ENCODE measurements around the gene CCDC57. TPM values are rescaled to one million over a fixed set of nuclear protein-coding genes. Genes with fewer than 3 reads are reported as not detected.

CCDC57 gene
- total and polyA plus RNA-seq, 2 of the 8 experiments (the other 6 are each of a cell fraction or from before 2014, with no cell fraction given): 8.4 to 12.9 TPM

DNA sequence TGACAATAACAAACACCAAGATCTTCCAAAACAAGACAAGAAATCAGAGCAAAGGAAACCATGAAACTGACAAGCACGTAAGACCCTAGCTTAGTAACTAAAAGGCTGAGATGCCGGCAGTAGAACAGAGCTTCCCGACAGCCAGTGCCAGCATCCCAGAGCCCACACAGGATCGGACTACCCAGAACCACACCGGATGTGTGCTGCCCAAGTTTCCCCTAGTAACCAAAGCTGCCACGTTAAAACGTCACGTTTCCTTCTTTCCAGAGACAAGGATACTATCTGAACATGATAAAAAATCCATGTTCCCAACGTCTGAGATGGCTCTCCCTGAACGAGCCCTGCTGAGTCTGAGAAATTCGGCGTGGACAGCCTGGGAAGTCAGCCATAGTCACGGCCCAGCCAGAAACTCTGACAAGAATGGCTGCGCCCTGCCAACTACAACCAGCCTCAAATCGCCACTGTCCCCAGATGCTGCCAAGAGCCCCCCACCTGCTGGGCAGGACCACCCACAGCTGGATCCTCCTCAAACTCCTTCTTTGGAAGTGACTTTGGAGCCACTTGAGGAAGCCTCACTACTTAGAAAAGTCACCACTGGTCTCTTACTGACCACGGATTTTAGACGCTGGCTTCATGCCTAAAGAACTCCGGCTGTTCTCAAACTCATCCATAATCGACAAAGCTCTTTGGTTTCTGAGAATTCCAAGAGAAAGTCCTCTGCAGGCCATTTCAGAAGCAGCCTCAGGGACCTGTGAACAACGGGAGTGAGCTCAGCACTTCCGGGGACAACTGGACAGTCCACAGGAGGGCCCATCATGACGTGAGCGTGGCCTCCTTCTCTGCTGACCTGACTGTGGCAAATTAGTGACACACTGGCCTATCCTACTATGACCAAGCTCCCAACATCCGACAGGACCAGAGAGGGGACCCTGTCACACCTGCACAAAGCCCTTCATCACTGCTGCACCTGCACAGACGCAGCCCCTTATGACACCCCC is 16.7 kb downstream of the CCDC57 start:
- no peak overlapping the region for H3K56ac ChIP-seq (replicated peaks; ENCODE audit: insufficient read length, low read depth, low read length)
- no peak overlapping the region for H3K9ac ChIP-seq (replicated peaks in 1 of 4; ENCODE audit: extremely low read depth in 1 of 4, low read depth in 3 of 4, low read length in 3 of 4)
- H4K8ac ChIP-seq (ENCODE audit: extremely low read depth, insufficient read depth, low read length): no peak overlapping the region
- H3K79me1 ChIP-seq (ENCODE audit: low read depth, low read length): no peaks in the 10 kb centered on the region; the same call in 1 of the 2 replicates
- peaks cover 2 to 5% (median 4%) of the 10 kb centered on the region in 4 experiments; a peak in 3 of 8 replicates for H3K36me3 ChIP-seq (ENCODE audit: control insufficient read depth in 2 of 4, insufficient read depth in 4 of 4, low read length in 3 of 4)
- no peak overlapping the region for H3K27ac ChIP-seq (ENCODE audit: low read depth, low read length)
- no peak overlapping the region for H3K4ac ChIP-seq (replicated peaks; ENCODE audit: insufficient read length, low read depth, low read length)
- no peak overlapping the region for H4K91ac ChIP-seq (replicated peaks; ENCODE audit: insufficient read length, low read length)
- CTCF ChIA-PET (ENCODE audit: partially characterized antibody): interaction anchor here (1.0 to 3.3 kb wide), 4 partner anchors 10 to 156 kb away, joined by 3 to 15 read pairs (median 3); no protein-coding TSS in a partner anchor
- H2BK12ac ChIP-seq (ENCODE audit: low read depth, low read length): no peak overlapping the region
- H3K23me2 ChIP-seq (ENCODE audit: low read depth, low read length): no peaks in the 10 kb centered on the region
- no peak overlapping the region for H4K5ac ChIP-seq (ENCODE audit: insufficient read length, low read depth, low read length)
- H2BK5ac ChIP-seq (ENCODE audit: low read depth, low read length): no peak overlapping the region
- no peaks in the 10 kb centered on the region for H3K9me3 ChIP-seq (ENCODE audit: insufficient read depth in 2 of 2, low read depth in 1 of 2, low read length in 1 of 2)
- no peak overlapping the region for H2BK15ac ChIP-seq (ENCODE audit: low read length)
- TF ChIP-seq SIRT6 (IDR thresholded peaks at IDR 0.05; ENCODE audit: low read length) (no peak), SUZ12 (IDR thresholded peaks at IDR 0.05; ENCODE audit: low read length) (no peak), EGR1 (IDR thresholded peaks at IDR 0.05; ENCODE audit: borderline replicate concordance, low read depth, low read length) (no peak), CBX8 (IDR thresholded peaks at IDR 0.05; ENCODE audit: borderline replicate concordance, low read depth, low read length) (no peak), NANOG (IDR thresholded peaks at IDR 0.05; ENCODE audit: insufficient read depth, low read depth, low read length, poor library complexity, severe bottlenecking) (no peak), KDM4A (IDR thresholded peaks at IDR 0.05; ENCODE audit: low read depth, low read length, severe bottlenecking) (no peak), RXRA (IDR thresholded peaks at IDR 0.05; ENCODE audit: insufficient read depth, low read depth, low read length) (no peak)
- H4K20me1 ChIP-seq (replicated peaks in 1 of 2; ENCODE audit: control insufficient read depth in 1 of 2, insufficient read depth in 2 of 2, low read length in 2 of 2): peaks cover 5 to 6% of the 10 kb centered on the region in 2 experiments
- no peak overlapping the region for H2BK120ac ChIP-seq (replicated peaks; ENCODE audit: low read depth, low read length)
- H3K4me3 ChIP-seq (ENCODE audit: extremely low read depth in 1 of 4, insufficient read depth in 2 of 4, low read depth in 3 of 4, low read length in 4 of 4): no peak overlapping the region
- POLR2A ChIA-PET (ENCODE audit: partially characterized antibody): interaction anchor here (1.4 kb wide), 1 partner anchor 10 kb away, joined by 3 read pairs; no protein-coding TSS in a partner anchor
- DNase-seq (ENCODE audit: low read depth in 1 of 2, low spot score in 2 of 2) (no peak), FAIRE-seq (no peak)
- no peak overlapping the region for H2BK20ac ChIP-seq (ENCODE audit: low read length)
- no peak overlapping the region for H3K18ac ChIP-seq (ENCODE audit: extremely low read depth, low read length)
- H3K4me2 ChIP-seq (ENCODE audit: insufficient read depth in 1 of 2, low read depth in 2 of 2, low read length in 2 of 2): no peak overlapping the region
- no peak overlapping the region for H3K14ac ChIP-seq (ENCODE audit: insufficient read length)
- H2AFZ ChIP-seq (ENCODE audit: low read length): no peak overlapping the region
- no peaks in the 10 kb centered on the region for H3K27me3 ChIP-seq (replicated peaks in 1 of 4; ENCODE audit: control insufficient read depth in 3 of 4, extremely low read depth in 1 of 4, insufficient read depth in 3 of 4, low read length in 3 of 4)
- no peak overlapping the region for H3K23ac ChIP-seq (ENCODE audit: insufficient read length)
- WGBS, 2 experiments (ENCODE audit: extremely low coverage in 1 of 2, insufficient coverage in 1 of 2, insufficient read length in 1 of 2, insufficient replicate concordance in 2 of 2, low coverage in 1 of 2, low lambda C conversion rate in 2 of 2, missing lambda C conversion rate in 1 of 2): 93% methylated on average over 25 of the region's 25 CpGs; no CpG with 5 or more reads in 1 of the 2 experiments
- H2AK5ac ChIP-seq (ENCODE audit: low read depth, low read length): no peak overlapping the region
- no peaks in the 10 kb centered on the region for H3K79me2 ChIP-seq (ENCODE audit: control insufficient read depth in 1 of 2, insufficient read depth in 2 of 2, low read length in 2 of 2)
- H3K4me1 ChIP-seq (replicated peaks in 1 of 4; ENCODE audit: control insufficient read depth in 3 of 4, insufficient read depth in 4 of 4, low read length in 3 of 4): no peaks in the 10 kb centered on the region
